HG03432 (cell line): Measurements from ENCODE around the gene DCLRE1C.
"Not testable (repeated sequence)": the region's sequence is repeated elsewhere in the genome, so short reads cannot be mapped to it uniquely, and the experiment has no call there.

Experiments
- ATAC-seq: cut with Tn5 transposase; IDR thresholded peaks from one replicate; pipeline ENCODE4 v1.9.1; 2021; ENCODE audit warnings: mild to moderate bottlenecking, moderate library complexity; ENCODE audit not compliant: unreplicated experiment

The DCLRE1C gene

DNA sequence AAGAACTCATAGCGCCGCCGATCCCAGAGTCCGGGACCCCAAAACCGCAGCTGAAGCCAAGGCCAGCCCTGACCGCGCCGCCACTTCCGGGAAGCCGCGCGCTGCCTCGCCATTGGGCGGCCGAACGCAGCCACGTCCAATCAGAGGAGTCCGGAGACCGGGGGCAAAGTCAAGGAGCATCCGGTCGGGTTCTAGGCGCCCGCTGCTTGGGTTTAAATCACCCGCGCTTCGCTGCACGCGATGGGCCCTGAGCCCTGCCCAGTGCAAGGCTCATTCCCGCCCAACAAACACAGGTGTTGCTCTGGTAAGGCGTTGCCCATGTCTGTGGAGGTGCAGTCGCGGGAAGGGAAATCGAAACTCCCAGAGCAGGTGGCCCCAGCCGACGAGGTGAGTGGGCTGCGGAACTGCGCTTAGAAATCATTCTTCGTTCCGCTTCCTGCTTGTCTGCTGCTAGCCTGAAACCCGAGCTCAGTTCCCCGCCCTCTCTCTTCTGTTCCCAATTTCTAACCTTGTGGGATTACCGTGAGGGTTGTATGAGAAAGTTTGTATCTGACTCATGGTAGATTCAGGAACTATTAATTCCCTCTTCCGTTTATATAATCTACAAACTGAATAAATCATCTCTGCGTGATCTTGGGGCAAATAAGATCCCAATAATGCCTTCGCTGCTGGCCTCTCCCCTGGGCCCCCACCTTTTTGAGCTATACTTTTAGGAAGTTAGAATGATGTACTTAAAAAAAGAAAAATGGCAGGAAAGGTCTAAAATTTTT lies at the start of gene DCLRE1C:
DCLRE1C (minus strand) TSS at position 96 of the 770 bp plus-strand sequence; CDS start at position 10, 86 bp downstream.
- peak; percentile 81 for ATAC-seq

GRCh38 chr10:14995964-14996565 lies 42.2 kb upstream of the DCLRE1C start:
- ATAC-seq = no peak

DNA sequence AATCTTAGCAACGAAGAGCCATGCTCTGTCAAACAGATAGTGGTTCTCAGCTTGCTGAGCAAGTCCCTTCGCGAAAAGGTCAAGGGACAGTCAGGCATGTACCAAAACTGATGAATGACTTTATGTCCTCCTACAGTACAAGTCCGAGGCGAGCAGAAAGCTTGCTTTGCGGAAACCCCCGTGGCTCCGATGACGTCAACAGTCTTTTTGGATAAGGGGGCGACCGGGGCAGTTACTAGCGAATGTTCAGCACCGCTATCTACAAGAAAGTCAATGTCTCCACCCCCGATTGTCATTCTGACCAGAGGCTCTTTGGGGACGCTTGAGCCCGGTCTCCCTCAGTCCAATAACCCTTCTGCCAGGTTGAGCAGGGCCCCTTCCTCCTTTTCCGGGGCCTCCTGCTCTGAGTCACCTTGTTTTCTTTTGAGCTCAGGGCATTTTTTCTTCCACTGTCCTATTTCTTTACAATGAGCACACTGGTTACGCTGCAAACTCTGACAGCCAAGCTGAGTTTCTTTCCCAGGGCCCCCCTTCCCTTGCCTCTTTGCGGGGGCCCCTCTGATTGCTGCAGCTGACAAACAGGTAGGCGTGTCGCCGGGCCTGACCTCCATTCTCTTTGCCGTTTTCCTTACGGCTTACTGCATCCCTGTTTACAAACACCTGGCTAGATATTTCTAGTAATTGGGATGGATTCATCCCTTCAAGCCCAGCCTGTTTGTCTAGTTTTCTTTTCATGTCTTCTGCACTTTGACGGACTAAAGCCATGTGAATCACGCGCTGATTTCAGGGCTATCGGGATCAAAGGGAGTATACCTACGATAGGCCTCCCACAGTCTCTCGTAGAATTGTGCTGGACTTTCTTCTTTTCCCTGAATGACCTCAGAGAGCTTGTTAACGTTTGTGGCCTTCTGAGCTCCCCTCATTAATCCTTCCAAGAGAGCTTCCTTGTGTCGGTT lies 39.9 kb upstream of the DCLRE1C start:
- not testable (repeated sequence) for ATAC-seq

- not testable (repeated sequence) for ATAC-seq
Measured at GRCh38 chr10:14992336-14992735, 38.4 kb upstream of the DCLRE1C start.

- not testable (repeated sequence) for ATAC-seq
Measured at GRCh38 chr10:14991035-14991749, 37.3 kb upstream of the DCLRE1C start.

DNA sequence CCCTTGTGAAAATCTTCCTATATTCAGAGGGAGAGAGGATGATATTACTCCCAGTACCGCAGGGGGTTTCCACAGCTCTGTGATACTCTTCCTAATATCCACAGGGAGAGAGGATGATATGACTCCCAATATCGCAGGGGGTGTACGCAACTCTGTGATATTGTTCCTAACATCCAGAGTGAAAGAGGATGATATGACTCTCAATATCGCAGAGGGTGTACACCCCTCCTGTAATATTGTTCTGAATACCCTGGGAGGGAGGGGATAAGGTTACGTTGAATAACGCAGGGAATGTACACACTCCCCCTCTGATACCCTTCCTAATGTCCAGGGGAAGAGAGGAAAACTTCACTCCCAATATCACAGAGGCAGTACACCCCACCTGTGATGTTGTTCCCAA lies 35.7 kb upstream of the DCLRE1C start:
- ATAC-seq = not testable (repeated sequence)

DNA sequence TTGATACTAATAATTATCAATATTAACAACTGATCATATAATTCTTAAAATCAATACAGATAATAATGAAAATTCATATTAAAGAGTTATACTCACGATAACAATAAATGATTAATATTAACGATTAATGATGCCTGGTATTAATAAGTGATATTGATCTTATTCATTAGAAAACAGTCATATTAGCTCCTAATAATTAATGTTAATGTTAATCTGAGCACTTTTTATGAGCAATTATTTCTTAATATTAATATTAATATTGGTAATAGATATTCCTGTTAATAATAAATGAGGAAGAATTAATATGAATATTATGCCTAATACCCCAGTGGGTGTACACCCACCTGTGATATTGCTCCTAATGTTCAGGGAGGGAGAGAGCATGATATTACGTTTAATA lies 28.8 kb upstream of the DCLRE1C start:
- ATAC-seq = no peak

DNA sequence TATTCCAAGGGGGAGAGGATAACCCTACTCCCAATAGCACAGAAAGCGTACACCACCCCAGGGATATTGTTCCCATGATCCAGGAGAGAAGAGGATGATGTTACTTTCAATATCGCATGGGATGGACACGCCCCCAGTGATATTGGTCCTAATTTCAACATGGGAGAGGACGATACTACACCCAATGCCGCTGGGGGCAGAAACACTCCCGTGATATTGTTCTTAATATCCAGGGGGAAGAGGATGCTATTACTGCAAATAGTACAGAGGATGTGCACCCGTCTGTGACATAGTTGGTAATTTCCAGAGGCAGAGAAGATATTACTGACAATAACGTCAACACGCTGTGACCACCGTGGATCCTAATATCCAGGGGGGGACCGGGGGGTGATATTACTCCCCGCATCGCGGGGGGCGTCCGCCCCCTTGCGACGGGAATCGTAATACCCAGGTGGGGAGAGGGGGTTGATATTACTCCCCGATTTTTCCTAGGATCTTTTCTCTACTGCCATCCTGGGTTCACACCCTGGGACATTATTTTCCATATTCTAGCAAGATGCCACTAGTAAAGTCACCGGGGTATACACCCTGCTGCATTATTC lies 21.9 kb upstream of the DCLRE1C start:
- ATAC-seq = no peak

DNA sequence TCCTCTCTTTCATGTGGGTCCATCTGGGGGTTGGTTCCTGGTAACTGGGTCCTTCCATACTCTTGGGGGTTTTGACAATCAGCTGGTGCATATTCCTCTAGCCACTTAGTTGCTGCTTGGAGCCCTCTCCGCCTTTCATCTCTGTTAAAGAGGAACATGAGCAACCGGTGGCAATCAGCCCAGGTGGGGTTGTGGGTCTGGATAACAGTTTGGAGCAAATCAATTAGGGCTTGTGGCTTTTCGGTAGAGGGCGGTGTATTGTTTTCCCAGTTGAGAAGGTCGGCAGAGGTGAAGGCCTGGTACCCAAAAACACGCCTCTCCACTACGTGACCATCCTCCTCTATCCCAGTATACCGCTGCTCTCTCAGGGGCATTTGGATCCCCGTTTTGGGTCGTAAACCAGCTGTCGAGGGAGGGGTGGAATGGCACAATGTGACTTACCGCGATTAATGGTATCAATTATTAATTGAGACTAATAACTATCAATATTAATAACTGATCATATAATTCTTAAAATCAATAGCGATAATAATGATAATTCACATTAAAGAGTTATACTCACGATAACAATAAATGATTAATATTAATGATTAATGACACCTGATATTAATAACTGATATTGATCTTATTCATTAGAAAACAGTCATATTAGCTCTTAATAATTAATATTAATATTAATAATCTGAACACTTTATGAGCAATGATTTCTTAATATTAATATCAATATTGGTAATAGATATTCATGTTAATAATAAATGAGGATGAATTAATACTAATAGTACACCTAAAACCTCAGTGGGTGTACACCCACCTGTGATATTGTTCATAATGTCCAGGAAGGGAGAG lies 20.5 kb upstream of the DCLRE1C start:
- not testable (repeated sequence) for ATAC-seq

DNA sequence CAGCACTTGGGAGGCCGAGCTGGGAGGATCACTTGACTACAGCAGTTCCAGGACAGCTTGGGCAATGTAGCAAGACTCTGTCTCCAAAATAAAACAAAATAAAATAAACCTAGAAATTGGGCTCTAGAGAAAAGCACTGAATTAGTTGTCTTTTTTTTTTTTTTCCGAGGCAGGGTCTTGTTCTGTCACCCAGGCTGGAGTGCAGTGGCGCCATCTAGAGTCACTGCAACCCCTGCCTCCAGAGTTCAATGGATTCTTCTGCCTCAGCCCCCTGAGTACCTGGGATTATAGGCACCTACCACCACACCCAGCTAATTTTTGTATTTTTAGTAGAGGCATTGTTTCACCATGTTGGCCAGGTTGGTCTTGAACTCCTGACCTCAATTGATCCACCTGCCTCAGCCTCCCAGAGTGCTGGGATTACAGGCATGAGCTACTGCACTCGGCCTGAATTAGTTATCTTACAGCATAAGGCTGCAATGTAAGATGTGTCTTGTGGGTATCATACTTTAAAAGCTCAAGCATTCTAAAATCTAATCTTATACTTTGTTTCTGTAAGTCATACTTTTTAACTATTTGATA lies 18.1 kb upstream of the DCLRE1C start:
- ATAC-seq = no peak

- ATAC-seq = no peak
Measured at GRCh38 chr10:14967897-14968296, 14.0 kb upstream of the DCLRE1C start.

DNA sequence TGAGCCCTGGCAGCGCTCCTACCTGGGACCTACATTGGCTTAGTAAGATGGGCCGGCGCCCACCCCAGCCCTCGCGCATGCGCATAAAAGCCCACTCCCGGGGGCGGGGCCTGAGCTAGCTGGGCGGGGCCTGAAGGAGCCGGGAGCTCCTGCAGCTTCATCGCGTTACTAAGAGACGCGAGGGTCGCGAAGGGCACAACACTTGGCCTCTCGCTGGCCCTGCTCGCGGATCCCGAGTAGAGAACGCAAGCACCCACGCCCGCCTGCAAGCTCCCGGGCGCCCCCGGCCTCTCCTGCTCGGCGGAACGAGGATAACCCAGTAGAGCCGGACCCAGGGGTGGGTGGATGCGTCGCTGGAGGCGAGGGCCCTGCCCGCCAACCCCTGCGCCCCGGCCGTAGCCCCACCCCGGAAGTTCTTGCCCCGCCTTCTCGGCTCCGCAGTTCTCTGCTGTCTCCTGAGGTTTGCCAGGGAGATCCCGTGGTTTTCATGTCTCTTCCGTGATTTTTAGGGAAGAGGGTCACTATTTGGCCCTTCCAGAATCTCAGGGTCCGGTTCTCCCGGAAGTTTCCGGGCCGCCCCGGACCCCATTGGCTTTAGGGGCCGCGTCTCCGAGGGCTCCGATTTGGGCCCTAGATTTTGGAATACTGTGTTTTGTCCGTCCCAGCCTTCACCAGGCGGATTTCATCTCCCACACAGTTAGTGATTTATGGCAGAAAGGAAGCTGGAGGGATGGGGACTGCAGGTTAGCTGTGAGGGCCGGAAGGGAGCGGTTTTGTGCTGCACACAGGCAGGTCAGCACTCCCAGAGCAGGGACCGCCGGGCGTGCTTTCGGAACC lies 5.5 kb upstream of the DCLRE1C start, which contains the start of gene MEIG1:
MEIG1 (plus strand) TSS at position 168 of the 837 bp plus-strand sequence. CDS start 7,081 bp downstream, outside the sequence.
- peak; percentile 87 for ATAC-seq

GRCh38 chr10:14958872-14959220 lies 5.0 kb upstream of the DCLRE1C start:
- no peak for ATAC-seq

- no peak for ATAC-seq
Measured at GRCh38 chr10:14954934-14955333, 1.0 kb upstream of the DCLRE1C start.

DNA sequence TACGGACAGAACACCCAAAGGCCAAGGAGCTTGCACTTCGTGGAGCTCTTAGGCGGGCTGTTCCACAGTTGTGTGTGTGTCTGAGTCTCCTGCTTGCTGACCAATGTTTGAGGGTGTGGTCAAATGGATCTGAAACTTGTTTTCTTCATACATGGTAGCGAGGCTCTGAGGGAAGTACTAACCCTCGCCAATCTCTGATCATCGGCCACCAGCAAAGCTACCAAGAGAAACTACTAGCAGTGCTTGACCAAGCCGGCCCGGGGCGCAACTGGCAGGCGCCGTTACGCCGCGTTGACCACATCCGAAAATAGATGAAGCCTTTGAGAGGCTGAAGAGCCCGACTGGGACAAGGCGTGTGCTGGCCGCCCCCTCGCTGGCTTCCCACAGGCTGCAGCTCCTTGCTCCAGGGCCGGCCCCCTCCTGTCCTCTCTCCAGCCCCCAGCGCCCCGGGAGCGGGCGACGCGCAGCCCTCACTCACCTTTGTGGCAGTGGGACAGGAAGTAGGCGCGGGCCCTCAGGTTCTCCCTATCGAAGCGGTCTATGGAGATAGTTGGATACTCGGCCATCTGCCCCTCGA lies 384 bp downstream of the DCLRE1C start:
- ATAC-seq = peak; percentile 39

- ATAC-seq = no peak
Measured at GRCh38 chr10:14952851-14953423, 959 bp downstream of the DCLRE1C start.

DNA sequence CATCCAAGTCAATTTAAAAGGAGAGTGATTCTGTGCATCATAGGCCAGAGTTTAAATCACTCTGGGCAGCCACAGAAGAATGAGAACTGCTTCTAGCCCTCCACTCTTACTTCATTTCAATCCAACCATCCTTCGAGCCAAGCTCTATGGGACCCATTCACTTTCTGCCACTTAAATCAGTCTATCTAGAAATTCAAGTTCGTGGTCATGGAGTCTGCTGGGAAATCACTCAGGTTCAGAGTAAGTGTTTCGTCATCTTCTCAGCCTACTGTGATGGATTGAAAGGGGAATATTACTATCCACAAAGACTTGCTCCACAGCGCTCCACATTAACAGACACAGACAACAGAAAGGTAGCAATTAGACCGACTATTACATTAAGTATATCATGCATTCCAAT lies 4.6 kb downstream of the DCLRE1C start:
- ATAC-seq = no peak
